H9 (cell line): Measurements from ENCODE around the gene FGF3. TPM values are rescaled to one million over a fixed set of nuclear protein-coding genes. Genes with fewer than 3 reads are reported as not detected.

Experiments
- DNase-seq: peaks from one replicate; pipeline ENCODE4 v3.0.0-alpha.2; 2017
- H2AFZ ChIP-seq: one replicate; pipeline ENCODE4 v1.6.1; 2013; ENCODE audit warnings: mild to moderate bottlenecking, low read length, control low read depth, moderate library complexity
- H2AK5ac ChIP-seq: 2 replicates; pipeline ENCODE4 v1.6.1; 2013; ENCODE audit warnings: low read length, control low read depth, mixed read lengths; ENCODE audit not compliant: insufficient read length
- H2BK120ac ChIP-seq: one replicate; pipeline ENCODE4 v1.6.1; 2013; ENCODE audit warnings: low read depth, mild to moderate bottlenecking, low read length, control low read depth, inconsistent platforms; ENCODE audit not compliant: poor library complexity, severe bottlenecking
- H2BK12ac ChIP-seq: 2 replicates; pipeline ENCODE4 v1.6.1; 2013; ENCODE audit warnings: low read length, control low read depth, mixed read lengths, low read depth; ENCODE audit not compliant: insufficient read length
- H2BK15ac ChIP-seq: 2 replicates; pipeline ENCODE4 v1.6.1; 2013; ENCODE audit warnings: low read depth, low read length, control low read depth
- H2BK20ac ChIP-seq: one replicate; pipeline ENCODE4 v1.6.1; 2013; ENCODE audit warnings: low read depth, mild to moderate bottlenecking, low read length, control low read depth, inconsistent platforms; ENCODE audit not compliant: poor library complexity, severe bottlenecking
- H2BK5ac ChIP-seq: 2 replicates; pipeline ENCODE4 v1.6.1; 2013; ENCODE audit warnings: low read length, control low read depth, mixed read lengths; ENCODE audit not compliant: insufficient read length
- H3K14ac ChIP-seq: 2 replicates; pipeline ENCODE4 v1.6.1; 2013; ENCODE audit warnings: low read length, control low read depth; ENCODE audit not compliant: insufficient read depth
- H3K18ac ChIP-seq: 2 replicates; pipeline ENCODE4 v1.6.1; 2013; ENCODE audit warnings: low read depth, mild to moderate bottlenecking, mixed read lengths, low read length, control low read depth; ENCODE audit not compliant: insufficient read length
- H3K23ac ChIP-seq: 2 replicates; pipeline ENCODE4 v1.6.1; 2013; ENCODE audit warnings: low read length, control low read depth, mixed read lengths, low read depth; ENCODE audit not compliant: insufficient read length
- H3K23me2 ChIP-seq: 2 replicates; pipeline ENCODE4 v1.6.1; 2013; ENCODE audit warnings: low read depth, mild to moderate bottlenecking, mixed read lengths, low read length, control low read depth; ENCODE audit not compliant: insufficient read length, poor library complexity, severe bottlenecking
- H3K27ac ChIP-seq: 2 replicates; pipeline ENCODE4 v1.5.1; 2013; ENCODE audit warnings: low read length, control low read depth, mixed read lengths, low read depth; ENCODE audit not compliant: insufficient read length
- H3K27me3 ChIP-seq: 2 replicates; pipeline ENCODE4 v1.6.1; 2013; ENCODE audit warnings: low read length, control low read depth, inconsistent platforms; ENCODE audit not compliant: insufficient read depth
- H3K4ac ChIP-seq: 2 replicates; pipeline ENCODE4 v1.6.1; 2013; ENCODE audit warnings: low read depth, mild to moderate bottlenecking, control low read depth, inconsistent platforms, low read length, moderate library complexity
- H3K4me1 ChIP-seq: 2 replicates; pipeline ENCODE4 v1.6.1; 2013; ENCODE audit warnings: low read length, control low read depth, inconsistent platforms; ENCODE audit not compliant: insufficient read depth
- H3K4me2 ChIP-seq: 2 replicates; pipeline ENCODE4 v1.6.1; 2013; ENCODE audit warnings: low read length, control low read depth, mixed read lengths; ENCODE audit not compliant: insufficient read length, insufficient read depth
- H3K56ac ChIP-seq: 2 replicates; pipeline ENCODE4 v1.6.1; 2013; ENCODE audit warnings: low read depth, mild to moderate bottlenecking, mixed read lengths, low read length, control low read depth; ENCODE audit not compliant: insufficient read length
- H3K79me1 ChIP-seq: 2 replicates; pipeline ENCODE4 v1.6.1; 2013; ENCODE audit warnings: low read depth, mild to moderate bottlenecking, moderate library complexity, low read length, control low read depth, inconsistent platforms; ENCODE audit not compliant: insufficient read depth, poor library complexity, severe bottlenecking
- H3K79me2 ChIP-seq: 2 replicates; pipeline ENCODE4 v1.6.1; 2013; ENCODE audit warnings: low read length, control low read depth, inconsistent platforms; ENCODE audit not compliant: insufficient read depth
- H3K9ac ChIP-seq: 2 replicates; pipeline ENCODE4 v1.6.1; 2013; ENCODE audit warnings: low read length, control low read depth, mixed read lengths; ENCODE audit not compliant: insufficient read length; ENCODE audit errors: extremely low read depth
- H3K9me3 ChIP-seq: one replicate; pipeline ENCODE4 v1.6.1; 2013; ENCODE audit warnings: low read depth, low read length, inconsistent platforms; ENCODE audit not compliant: control insufficient read depth
- H3T11ph ChIP-seq: one replicate; pipeline ENCODE4 v1.6.1; 2013; ENCODE audit warnings: mild to moderate bottlenecking, low read length, control low read depth, inconsistent platforms
- H4K20me1 ChIP-seq: one replicate; pipeline ENCODE4 v1.6.1; 2013; ENCODE audit not compliant: control insufficient read depth, insufficient read length, insufficient read depth
- H4K5ac ChIP-seq: 2 replicates; pipeline ENCODE4 v1.6.1; 2013; ENCODE audit warnings: low read depth, mild to moderate bottlenecking, mixed read lengths, low read length, control low read depth; ENCODE audit not compliant: insufficient read length
- H4K8ac ChIP-seq: replicated peaks from 2 replicates; pipeline ENCODE4 v1.6.1; 2013; ENCODE audit warnings: low read length, control low read depth, mixed read lengths, low read depth; ENCODE audit not compliant: insufficient read length
- H4K91ac ChIP-seq: 2 replicates; pipeline ENCODE4 v1.6.1; 2013; ENCODE audit warnings: low read depth, mild to moderate bottlenecking, moderate library complexity, mixed read lengths, low read length, control low read depth; ENCODE audit not compliant: insufficient read length
- H3K27ac Mint-ChIP-seq, 3 experiments: 2 replicates in 2 of 3; 3 replicates in 1 of 3; pipeline ENCODE4 v1.8.0; 2020 to 2021; ENCODE audit warnings: mixed read lengths in 3 of 3, mild to moderate bottlenecking in 1 of 3, moderate library complexity in 1 of 3
- H3K27me3 Mint-ChIP-seq: 2 replicates; pipeline ENCODE4 v1.8.0; 2021; ENCODE audit warnings: low read depth, mild to moderate bottlenecking, moderate library complexity, mixed read lengths
- H3K36me3 Mint-ChIP-seq, 3 experiments: 2 replicates in 2 of 3; 3 replicates in 1 of 3; pipeline ENCODE4 v1.8.0; 2020 to 2021; ENCODE audit warnings: low read depth in 3 of 3, mixed read lengths in 3 of 3; ENCODE audit not compliant: insufficient read depth in 1 of 3
- H3K4me1 Mint-ChIP-seq, 2 experiments: 2 replicates each; pipeline ENCODE4 v1.8.0; 2020; ENCODE audit warnings: mixed read lengths in 2 of 2
- H3K4me3 Mint-ChIP-seq, 2 experiments: 2 replicates in 1 of 2; 3 replicates in 1 of 2; pipeline ENCODE4 v1.8.0; 2020 to 2021; ENCODE audit warnings: mild to moderate bottlenecking in 2 of 2, mixed read lengths in 2 of 2, moderate library complexity in 1 of 2
- H3K9me3 Mint-ChIP-seq, 2 experiments: 2 replicates in 1 of 2; 3 replicates in 1 of 2; pipeline ENCODE4 v1.8.0; 2020; ENCODE audit warnings: mild to moderate bottlenecking in 2 of 2, mixed read lengths in 2 of 2, moderate library complexity in 1 of 2
- WGBS: extraction: QIAGEN DNeasy Blood & Tissue Kit; methylation state at CpG from one replicate; pipeline ENCODE4 v1.1.7; 2013; ENCODE audit warnings: missing lambda C conversion rate, low lambda C conversion rate, mixed read lengths; ENCODE audit not compliant: insufficient read length; ENCODE audit errors: extremely low coverage; 5-methylcytosine and 5-hydroxymethylcytosine counted together
- total RNA-seq: library from RNA; stranded (reverse); gene quantifications from 2 replicates; pipeline ENCODE4 v1.2.1, GENCODE V29; 2021
- TF ChIP-seq, protein P1 (sequence below): fragments of 200-600 bp; sonication (generic); conservative IDR thresholded peaks from 3 replicates; pipeline ENCODE4 v1.8.0; 2021; ENCODE audit warnings: antibody characterized with exemption, mild to moderate bottlenecking

FGF3 gene
- total RNA-seq, 1 experiment from 2014 or later = not detected

DNA sequence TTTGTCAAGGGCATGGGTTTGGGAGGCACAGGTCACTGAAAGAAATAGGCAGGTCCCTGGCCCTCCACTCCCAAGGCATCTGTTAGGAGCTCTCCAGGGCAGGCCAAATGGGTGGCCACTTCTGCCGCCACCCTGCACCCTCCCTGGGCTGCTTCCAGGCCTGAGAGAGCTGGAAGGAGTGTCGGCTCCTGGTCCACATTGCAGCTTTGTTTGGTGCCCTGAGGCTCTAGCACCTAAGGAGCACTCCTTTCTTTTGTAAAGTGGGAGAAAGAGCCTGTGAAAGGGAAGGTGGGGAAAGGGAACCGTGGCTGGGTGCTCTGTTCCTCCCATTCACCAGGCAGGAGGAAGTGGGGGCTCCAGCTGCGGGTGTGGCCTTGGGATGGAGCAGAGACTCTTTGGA is 31.8 kb downstream of the FGF3 start:
- no peak overlapping the region for H2BK15ac ChIP-seq
- H4K91ac ChIP-seq = no peak overlapping the region
- H3K9me3 ChIP-seq = no peaks in the 10 kb centered on the region
- no peak overlapping the region for H3K27ac ChIP-seq
- H3K23me2 ChIP-seq = no peaks in the 10 kb centered on the region
- no peak overlapping the region for H3K23ac ChIP-seq
- H2BK5ac ChIP-seq = no peak overlapping the region
- H2AFZ ChIP-seq = no peak overlapping the region
- peaks cover 2% of the 10 kb centered on the region; the same call in 1 of the 2 replicates for H3K27me3 Mint-ChIP-seq
- no peak overlapping the region for H4K8ac ChIP-seq
- no peaks in the 10 kb centered on the region for H3K9me3 Mint-ChIP-seq
- H3K4me1 Mint-ChIP-seq = peaks cover 8 to 10% of the 10 kb centered on the region in 2 experiments
- no peak overlapping the region for H4K5ac ChIP-seq
- no peaks in the 10 kb centered on the region for H3K36me3 Mint-ChIP-seq
- H3K4me1 ChIP-seq = 0 out of 2 replicates have a peak, but pooled peaks cover 2% of the 10 kb centered on the region
- no peak overlapping the region for H3K18ac ChIP-seq
- H3K4me3 Mint-ChIP-seq = no peak overlapping the region
- no peaks in the 10 kb centered on the region for H3K79me1 ChIP-seq
- no peaks in the 10 kb centered on the region for H3K79me2 ChIP-seq
- no peak overlapping the region for H2BK20ac ChIP-seq
- no peak overlapping the region for H3K56ac ChIP-seq
- H4K20me1 ChIP-seq = no peaks in the 10 kb centered on the region
- H3K4me2 ChIP-seq = no peak overlapping the region
- no peak overlapping the region for H2BK120ac ChIP-seq
- WGBS = no CpG with 5 or more reads among the region's 4 CpGs
- H3K27me3 ChIP-seq = no peaks in the 10 kb centered on the region
- no peak overlapping the region for H2AK5ac ChIP-seq
- no peak for DNase-seq
- TF ChIP-seq, protein P1, sequence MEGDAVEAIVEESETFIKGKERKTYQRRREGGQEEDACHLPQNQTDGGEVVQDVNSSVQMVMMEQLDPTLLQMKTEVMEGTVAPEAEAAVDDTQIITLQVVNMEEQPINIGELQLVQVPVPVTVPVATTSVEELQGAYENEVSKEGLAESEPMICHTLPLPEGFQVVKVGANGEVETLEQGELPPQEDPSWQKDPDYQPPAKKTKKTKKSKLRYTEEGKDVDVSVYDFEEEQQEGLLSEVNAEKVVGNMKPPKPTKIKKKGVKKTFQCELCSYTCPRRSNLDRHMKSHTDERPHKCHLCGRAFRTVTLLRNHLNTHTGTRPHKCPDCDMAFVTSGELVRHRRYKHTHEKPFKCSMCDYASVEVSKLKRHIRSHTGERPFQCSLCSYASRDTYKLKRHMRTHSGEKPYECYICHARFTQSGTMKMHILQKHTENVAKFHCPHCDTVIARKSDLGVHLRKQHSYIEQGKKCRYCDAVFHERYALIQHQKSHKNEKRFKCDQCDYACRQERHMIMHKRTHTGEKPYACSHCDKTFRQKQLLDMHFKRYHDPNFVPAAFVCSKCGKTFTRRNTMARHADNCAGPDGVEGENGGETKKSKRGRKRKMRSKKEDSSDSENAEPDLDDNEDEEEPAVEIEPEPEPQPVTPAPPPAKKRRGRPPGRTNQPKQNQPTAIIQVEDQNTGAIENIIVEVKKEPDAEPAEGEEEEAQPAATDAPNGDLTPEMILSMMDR = no peak
- peak overlapping the region in 1 of 3 experiments; percentile 66; a peak in 3 of 7 replicates for H3K27ac Mint-ChIP-seq
- no peak overlapping the region for H2BK12ac ChIP-seq
- no peak overlapping the region for H3T11ph ChIP-seq
- H3K4ac ChIP-seq = no peak overlapping the region
- H3K9ac ChIP-seq = no peak overlapping the region
- H3K14ac ChIP-seq = 0 out of 2 replicates have a peak overlapping the region, but pooled peaks have one; percentile 47
